Astrocyte of the cerebellum (primary cell): Measurements from ENCODE around the gene WNT16.

Source experiments
- DNase-seq: peaks from one replicate; pipeline ENCODE4 v3.0.0-alpha.2; 2011; ENCODE audit warnings: low read depth
- H3K4me3 ChIP-seq: 2 replicates; pipeline ENCODE4 v1.5.1; 2011; ENCODE audit warnings: mild to moderate bottlenecking, low read depth, low read length, moderate library complexity
- CTCF ChIP-seq: IDR thresholded peaks from 2 replicates; pipeline ENCODE4 v1.5.1; 2012; ENCODE audit warnings: low read length, low read depth, moderate library complexity, mild to moderate bottlenecking; ENCODE audit errors: missing control alignments
- in situ Hi-C: cut with HindIII; loops from 2 replicates; pipeline ENCODE4 v1.10.0; 2017; ENCODE audit warnings: low sequenced_read_pairs

The WNT16 gene

GRCh38 chr7:121373177-121373576, 44.4 kb downstream of the WNT16 start:
- in situ Hi-C loops, result loop anchor here (25.0 kb wide), 1 partner anchor 189 kb away; no protein-coding TSS in a partner anchor
- DNase-seq, result no peak
- no peak overlapping the region for H3K4me3 ChIP-seq
- no peak for TF ChIP-seq CTCF

- no peak for TF ChIP-seq CTCF
Observed at GRCh38 chr7:121376979-121377378, 48.2 kb downstream of the WNT16 start.

GRCh38 chr7:121379930-121380329, 51.1 kb downstream of the WNT16 start:
- in situ Hi-C loops, result no loop called here
- no peak for DNase-seq
- TF ChIP-seq CTCF, result no peak

More at GRCh38 chr7:121376979-121377378, 48.2 kb downstream of the WNT16 start:
- DNase-seq, result no peak
- in situ Hi-C loops, result no loop called here
- H3K4me3 ChIP-seq, result no peak overlapping the region

GRCh38 chr7:121382473-121382872, 53.7 kb downstream of the WNT16 start:
- no peak for TF ChIP-seq CTCF
- in situ Hi-C loops, result no loop called here
- DNase-seq, result no peak
- H3K4me3 ChIP-seq, result no peak overlapping the region

More at GRCh38 chr7:121379930-121380329, 51.1 kb downstream of the WNT16 start:
- H3K4me3 ChIP-seq, result no peak overlapping the region

- no peak for TF ChIP-seq CTCF
- in situ Hi-C loops, result no loop called here
- H3K4me3 ChIP-seq, result no peak overlapping the region
- DNase-seq, result no peak
Observed at GRCh38 chr7:121383235-121383910, 54.6 kb downstream of the WNT16 start.

- no peak for TF ChIP-seq CTCF
- in situ Hi-C loops, result no loop called here
- no peak overlapping the region for H3K4me3 ChIP-seq
- no peak for DNase-seq
Observed at GRCh38 chr7:121384265-121384664, 55.5 kb downstream of the WNT16 start.
